Measurements from ENCODE around the gene RBSN.

RBSN gene

DNA sequence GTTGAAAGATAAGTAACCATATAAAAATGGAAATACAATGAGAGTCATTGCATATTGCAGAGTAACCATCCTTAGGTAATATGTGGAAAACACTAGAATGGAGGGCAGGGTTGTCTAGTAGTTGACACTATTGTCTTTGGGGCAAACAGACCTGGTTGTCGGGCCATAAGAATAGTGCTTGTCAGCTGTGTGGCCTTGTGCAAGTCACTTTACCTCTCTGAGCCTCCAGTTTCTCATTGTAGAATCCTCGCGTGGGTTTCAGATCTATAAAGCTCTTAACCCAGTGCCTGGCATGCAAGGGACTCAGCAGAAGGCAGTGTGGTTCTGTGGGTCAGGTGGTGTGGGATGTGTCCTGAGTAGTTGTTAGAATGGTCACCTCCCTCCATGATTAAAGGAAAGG lies 65.8 kb downstream of the RBSN start:
- no peak overlapping the region for H3K4me3 ChIP-seq (ENCODE audit: low read depth, low read length)
- no peak for DNase-seq (ENCODE audit: low read depth)

DNA sequence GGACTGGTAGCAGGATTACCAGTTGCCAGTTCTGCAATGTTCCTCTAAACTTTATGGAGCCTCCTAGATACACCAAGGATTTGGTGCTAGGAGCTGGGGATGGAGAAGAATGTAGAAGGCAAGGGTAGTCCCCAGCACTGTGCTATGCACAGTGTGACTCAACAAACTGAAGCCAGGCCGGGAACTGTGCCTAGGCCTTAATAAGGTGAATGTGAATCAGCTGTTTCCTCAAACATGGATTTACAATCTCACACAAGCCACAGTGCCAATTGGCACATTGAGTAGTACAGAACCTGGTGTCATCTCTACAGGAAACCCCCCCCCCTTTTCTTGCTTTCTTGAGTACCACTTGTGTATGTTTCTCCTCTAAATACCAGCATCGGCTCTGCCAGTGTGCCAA lies 66.3 kb downstream of the RBSN start:
- no peak overlapping the region for H3K4me3 ChIP-seq (ENCODE audit: low read depth, low read length)
- no peak for DNase-seq (ENCODE audit: low read depth)

- no peak for DNase-seq (ENCODE audit: low read depth)
- no peak overlapping the region for H3K4me3 ChIP-seq (ENCODE audit: low read depth, low read length)
Observed at GRCh38 chr3:15029625-15030024, 69.3 kb downstream of the RBSN start.

DNA sequence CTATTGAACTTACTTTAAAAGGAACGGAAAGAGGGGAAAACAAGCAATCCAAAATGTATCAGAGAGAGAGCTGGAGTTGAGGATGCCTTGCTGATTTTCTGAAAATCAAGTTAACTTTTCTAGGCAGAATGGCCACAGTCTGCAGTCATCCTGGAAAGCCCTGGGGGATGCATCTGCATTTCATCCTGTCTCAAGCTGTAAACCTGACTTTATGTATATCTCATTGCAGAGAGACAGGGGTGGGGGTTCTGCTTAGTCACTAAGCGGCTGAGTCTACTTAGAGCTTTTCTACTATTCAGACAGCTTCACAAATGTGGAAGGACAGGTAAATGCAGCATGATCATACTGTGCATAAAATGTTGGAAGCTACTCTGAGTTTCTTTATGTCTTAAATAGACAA lies 75.2 kb downstream of the RBSN start:
- no peak overlapping the region for H3K4me3 ChIP-seq (ENCODE audit: low read depth, low read length)
- no peak for DNase-seq (ENCODE audit: low read depth)

DNA sequence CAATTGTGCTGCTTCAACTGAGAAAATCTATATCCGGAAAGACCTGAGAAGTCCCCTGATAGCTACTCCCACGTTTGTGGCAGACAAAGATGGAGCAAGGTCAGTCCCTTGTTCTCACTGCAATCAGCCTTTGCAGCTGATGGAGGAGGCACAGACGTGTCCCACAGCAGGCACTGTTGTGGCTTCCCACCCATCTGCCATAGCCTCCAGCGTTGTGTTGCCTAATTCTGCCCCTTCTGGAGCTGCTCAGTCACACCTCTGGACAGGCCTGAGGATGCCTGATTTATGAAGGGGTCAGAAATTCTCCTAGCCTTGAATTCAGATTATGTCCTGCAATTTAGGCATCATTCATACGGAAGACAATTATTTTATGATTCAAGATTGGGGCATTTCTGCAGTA lies 75.7 kb downstream of the RBSN start:
- H3K4me3 ChIP-seq (ENCODE audit: low read depth, low read length): no peak overlapping the region
- DNase-seq (ENCODE audit: low read depth): no peak
